GM23338 (cell line): Measurements from ENCODE around the gene GDF10. TPM values are rescaled to one million over a fixed set of nuclear protein-coding genes. Genes with fewer than 3 reads are reported as not detected.

Experiments used
- ATAC-seq: fragments of 200-7000 bp; cut with Tn5 transposase; 3 replicates; pipeline ENCODE4 v1.9.1; 2020
- DNase-seq: peaks from one replicate; pipeline ENCODE4 v3.0.0-alpha.2; 2015; ENCODE audit warnings: low spot score
- H2AFZ ChIP-seq: fragments of 200-600 bp; sonication (generic); 2 replicates; pipeline ENCODE4 v1.8.0; 2016; ENCODE audit warnings: antibody characterized with exemption, mild to moderate bottlenecking, moderate library complexity
- H3F3A ChIP-seq: fragments of 200-600 bp; sonication (generic); replicated peaks from 2 replicates; pipeline ENCODE4 v1.8.0; 2017; ENCODE audit warnings: antibody characterized with exemption, mixed run types, low read depth
- H3K27ac ChIP-seq: fragments of 200-600 bp; sonication (generic); 2 replicates; pipeline ENCODE4 v1.6.1; 2016; ENCODE audit warnings: low read depth
- H3K27me3 ChIP-seq: fragments of 200-600 bp; sonication (generic); 2 replicates; pipeline ENCODE4 v1.8.0; 2016; ENCODE audit warnings: mild to moderate bottlenecking, mixed run types, moderate library complexity; ENCODE audit not compliant: insufficient read depth
- H3K36me3 ChIP-seq: fragments of 200-600 bp; sonication (generic); 2 replicates; pipeline ENCODE4 v1.8.0; 2016; ENCODE audit warnings: mild to moderate bottlenecking; ENCODE audit not compliant: insufficient read depth
- H3K4me1 ChIP-seq: fragments of 200-600 bp; sonication (generic); 2 replicates; pipeline ENCODE4 v1.8.0; 2016; ENCODE audit warnings: mild to moderate bottlenecking, moderate library complexity; ENCODE audit not compliant: insufficient read depth
- H3K4me2 ChIP-seq: fragments of 200-600 bp; sonication (generic); 2 replicates; pipeline ENCODE4 v1.7.1; 2017; ENCODE audit warnings: mixed run types
- H3K4me3 ChIP-seq: fragments of 200-600 bp; sonication (generic); 2 replicates; pipeline ENCODE4 v1.6.1; 2016; ENCODE audit warnings: mixed run types
- H3K79me2 ChIP-seq: fragments of 200-600 bp; sonication (generic); replicated peaks from 2 replicates; pipeline ENCODE4 v1.8.0; 2017; ENCODE audit warnings: mild to moderate bottlenecking; ENCODE audit not compliant: insufficient read depth
- H3K9me2 ChIP-seq: fragments of 200-600 bp; sonication (generic); 2 replicates; pipeline ENCODE4 v1.8.0; 2017; ENCODE audit not compliant: insufficient read depth
- H4K20me1 ChIP-seq: fragments of 200-600 bp; sonication (generic); replicated peaks from 2 replicates; pipeline ENCODE4 v1.8.0; 2017; ENCODE audit warnings: mild to moderate bottlenecking; ENCODE audit not compliant: insufficient read depth
- H3K27ac Mint-ChIP-seq: 2 replicates; pipeline ENCODE4 v1.8.0; 2020; ENCODE audit warnings: inconsistent platforms, mild to moderate bottlenecking, moderate library complexity, mixed read lengths
- H3K27me3 Mint-ChIP-seq: 3 replicates; pipeline ENCODE4 v1.8.0; 2022; ENCODE audit warnings: low read depth, mild to moderate bottlenecking, moderate library complexity, mixed read lengths, inconsistent platforms; ENCODE audit not compliant: insufficient read depth, poor library complexity
- H3K36me3 Mint-ChIP-seq: 3 replicates; pipeline ENCODE4 v1.8.0; 2021; ENCODE audit warnings: low read depth, mild to moderate bottlenecking, inconsistent platforms, moderate library complexity, mixed read lengths
- H3K4me1 Mint-ChIP-seq: 3 replicates; pipeline ENCODE4 v1.8.0; 2020; ENCODE audit warnings: mild to moderate bottlenecking, inconsistent platforms, mixed read lengths
- H3K4me3 Mint-ChIP-seq: 3 replicates; pipeline ENCODE4 v1.8.0; 2021; ENCODE audit warnings: moderate library complexity, mild to moderate bottlenecking, inconsistent platforms, mixed read lengths
- H3K9me3 Mint-ChIP-seq: 3 replicates; pipeline ENCODE4 v1.8.0; 2020; ENCODE audit warnings: moderate library complexity, mild to moderate bottlenecking, inconsistent platforms, mixed read lengths
- CREB1 ChIP-seq: fragments of 250-450 bp; sonication (Bioruptor Pico); IDR thresholded peaks from 2 replicates; pipeline ENCODE4 v1.5.0; 2020; ENCODE audit warnings: low read depth, mild to moderate bottlenecking, moderate library complexity
- EZH2 ChIP-seq: fragments of 200-600 bp; sonication (generic); IDR thresholded peaks from one replicate; pipeline ENCODE4 v1.8.0; 2017; ENCODE audit warnings: antibody characterized with exemption, mild to moderate bottlenecking, low read depth; ENCODE audit not compliant: unreplicated experiment
- EZH2phosphoT487 ChIP-seq: fragments of 200-600 bp; sonication (generic); IDR thresholded peaks from one replicate; pipeline ENCODE4 v1.8.1; 2018; ENCODE audit warnings: antibody characterized with exemption; ENCODE audit not compliant: unreplicated experiment
- NANOG ChIP-seq: IDR thresholded peaks from 2 replicates; pipeline ENCODE4 v1.6.1; 2016; ENCODE audit warnings: antibody characterized with exemption, borderline replicate concordance
- POLR2AphosphoS5 ChIP-seq: IDR thresholded peaks from 2 replicates; pipeline ENCODE4 v1.6.1; 2016; ENCODE audit warnings: antibody characterized with exemption, low read depth
- REST ChIP-seq: IDR thresholded peaks from one replicate; pipeline ENCODE4 v1.6.1; 2018; ENCODE audit warnings: antibody characterized with exemption; ENCODE audit not compliant: unreplicated experiment
- STAT1 ChIP-seq: IDR thresholded peaks from one replicate; pipeline ENCODE4 v1.6.1; 2016; ENCODE audit warnings: antibody characterized with exemption; ENCODE audit not compliant: unreplicated experiment
- ZNF114 ChIP-seq: fragments of 250-450 bp; sonication (Bioruptor Pico); IDR thresholded peaks from 2 replicates; pipeline ENCODE4 v1.5.0; 2020; ENCODE audit warnings: mild to moderate bottlenecking, moderate library complexity
- ZNF331 ChIP-seq: fragments of 250-450 bp; sonication (Bioruptor Pico); IDR thresholded peaks from 2 replicates; pipeline ENCODE4 v1.5.0; 2020; ENCODE audit warnings: low read depth, mild to moderate bottlenecking, moderate library complexity
- polyA plus RNA-seq: library from polyadenylated mRNA; unstranded; fragments of >200 nt; fragmentation: Nextera tagmentation; extraction: Ambion mirVana; gene quantifications from 2 replicates; pipeline ENCODE4 v1.2.1, GENCODE V29; 2016
- total RNA-seq: library from RNA; depleted of rRNA; stranded (reverse); fragments of >200 nt; shearing (Covaris generic); gene quantifications from 2 replicates; pipeline ENCODE4 v1.2.3, GENCODE V29; 2014
- TF ChIP-seq, protein P1 (sequence below), 2 experiments: fragments of 200-600 bp in 1 of 2; sonication (generic) in 1 of 2; conservative IDR thresholded peaks; 2 replicates each; pipeline versions ENCODE4 v1.5.1 to v1.6.1; 2016 to 2017; ENCODE audit warnings: antibody characterized with exemption in 2 of 2, low read depth in 2 of 2, mild to moderate bottlenecking in 2 of 2, moderate library complexity in 1 of 2
- TF ChIP-seq, protein P2 (sequence below): IDR thresholded peaks from 2 replicates; pipeline ENCODE4 v1.6.1; 2016; ENCODE audit warnings: antibody characterized with exemption
- TF ChIP-seq, protein P3 (sequence below): fragments of 250-450 bp; sonication (Bioruptor Pico); IDR thresholded peaks from 2 replicates; pipeline ENCODE4 v1.5.0; 2020; ENCODE audit warnings: mild to moderate bottlenecking, moderate library complexity

The GDF10 gene
- total and polyA plus RNA-seq, 2 experiments from 2014 or later = 0.21 TPM; not detected in 1

- no peak for TF ChIP-seq REST
- no peak for TF ChIP-seq CREB1 (CRISPR knock-in tag)
- no peak for TF ChIP-seq ZNF331 (CRISPR knock-in tag)
- no peak for TF ChIP-seq NANOG
- no peak for TF ChIP-seq EZH2phosphoT487
- TF ChIP-seq, protein P1, sequence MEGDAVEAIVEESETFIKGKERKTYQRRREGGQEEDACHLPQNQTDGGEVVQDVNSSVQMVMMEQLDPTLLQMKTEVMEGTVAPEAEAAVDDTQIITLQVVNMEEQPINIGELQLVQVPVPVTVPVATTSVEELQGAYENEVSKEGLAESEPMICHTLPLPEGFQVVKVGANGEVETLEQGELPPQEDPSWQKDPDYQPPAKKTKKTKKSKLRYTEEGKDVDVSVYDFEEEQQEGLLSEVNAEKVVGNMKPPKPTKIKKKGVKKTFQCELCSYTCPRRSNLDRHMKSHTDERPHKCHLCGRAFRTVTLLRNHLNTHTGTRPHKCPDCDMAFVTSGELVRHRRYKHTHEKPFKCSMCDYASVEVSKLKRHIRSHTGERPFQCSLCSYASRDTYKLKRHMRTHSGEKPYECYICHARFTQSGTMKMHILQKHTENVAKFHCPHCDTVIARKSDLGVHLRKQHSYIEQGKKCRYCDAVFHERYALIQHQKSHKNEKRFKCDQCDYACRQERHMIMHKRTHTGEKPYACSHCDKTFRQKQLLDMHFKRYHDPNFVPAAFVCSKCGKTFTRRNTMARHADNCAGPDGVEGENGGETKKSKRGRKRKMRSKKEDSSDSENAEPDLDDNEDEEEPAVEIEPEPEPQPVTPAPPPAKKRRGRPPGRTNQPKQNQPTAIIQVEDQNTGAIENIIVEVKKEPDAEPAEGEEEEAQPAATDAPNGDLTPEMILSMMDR (conservative IDR thresholded peaks at IDR 0.05; ENCODE audit: low read depth in 2 of 2) = no peak
- TF ChIP-seq STAT1 = no peak
- no peak for TF ChIP-seq EZH2
- TF ChIP-seq POLR2AphosphoS5 = no peak
- TF ChIP-seq ZNF114 (CRISPR knock-in tag) = no peak
- TF ChIP-seq, protein P2, sequence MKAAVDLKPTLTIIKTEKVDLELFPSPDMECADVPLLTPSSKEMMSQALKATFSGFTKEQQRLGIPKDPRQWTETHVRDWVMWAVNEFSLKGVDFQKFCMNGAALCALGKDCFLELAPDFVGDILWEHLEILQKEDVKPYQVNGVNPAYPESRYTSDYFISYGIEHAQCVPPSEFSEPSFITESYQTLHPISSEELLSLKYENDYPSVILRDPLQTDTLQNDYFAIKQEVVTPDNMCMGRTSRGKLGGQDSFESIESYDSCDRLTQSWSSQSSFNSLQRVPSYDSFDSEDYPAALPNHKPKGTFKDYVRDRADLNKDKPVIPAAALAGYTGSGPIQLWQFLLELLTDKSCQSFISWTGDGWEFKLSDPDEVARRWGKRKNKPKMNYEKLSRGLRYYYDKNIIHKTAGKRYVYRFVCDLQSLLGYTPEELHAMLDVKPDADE = no peak
These were observed 58.5 kb downstream of the GDF10 start (continued) for GRCh38 chr10:47358457-47358856.

DNA sequence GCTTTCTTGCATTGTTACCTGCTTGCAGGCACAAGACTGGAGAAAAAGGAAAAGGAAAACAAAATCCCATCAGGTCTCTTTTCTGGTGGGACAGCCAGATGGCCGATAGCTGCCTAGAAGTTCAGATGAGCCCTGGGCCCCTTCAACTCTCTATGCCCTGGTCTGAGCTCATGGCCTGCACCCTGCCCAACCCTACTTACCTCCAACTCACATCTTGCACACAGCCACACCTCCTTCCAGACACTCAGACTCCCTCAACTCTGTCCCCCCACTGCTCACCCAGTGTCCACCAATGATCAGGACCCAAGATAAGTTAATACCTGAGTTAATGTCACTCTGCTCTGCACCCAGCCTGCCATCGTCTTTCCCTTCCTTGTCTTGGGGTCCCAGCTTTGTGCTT is 59.1 kb downstream of the GDF10 start:
- H3K36me3 ChIP-seq = no peaks in the 10 kb centered on the region
- no peak overlapping the region for H3K4me3 ChIP-seq
- H3K9me2 ChIP-seq = no peaks in the 10 kb centered on the region
- H3K79me2 ChIP-seq = no peaks in the 10 kb centered on the region
- Mint-ChIP-seq H3K27ac (no peak overlapping the region), H3K4me1 (peaks cover 2% of the 10 kb centered on the region; the same call in 2 of the 3 replicates), H3K4me3 (no peak overlapping the region), H3K9me3 (no peaks in the 10 kb centered on the region), H3K27me3 (peaks cover 5% of the 10 kb centered on the region), H3K36me3 (no peaks in the 10 kb centered on the region)
- no peaks in the 10 kb centered on the region for H4K20me1 ChIP-seq
- H3F3A ChIP-seq = no peaks in the 10 kb centered on the region
- no peak for DNase-seq
- no peak overlapping the region for H3K4me2 ChIP-seq
- H3K27ac ChIP-seq = no peak overlapping the region
- H2AFZ ChIP-seq = no peak overlapping the region
- no peaks in the 10 kb centered on the region for H3K27me3 ChIP-seq
- no peak for ATAC-seq
- no peaks in the 10 kb centered on the region for H3K4me1 ChIP-seq
- TF ChIP-seq STAT1 = no peak
- TF ChIP-seq ZNF114 (CRISPR knock-in tag) = no peak
- TF ChIP-seq, protein P3, sequence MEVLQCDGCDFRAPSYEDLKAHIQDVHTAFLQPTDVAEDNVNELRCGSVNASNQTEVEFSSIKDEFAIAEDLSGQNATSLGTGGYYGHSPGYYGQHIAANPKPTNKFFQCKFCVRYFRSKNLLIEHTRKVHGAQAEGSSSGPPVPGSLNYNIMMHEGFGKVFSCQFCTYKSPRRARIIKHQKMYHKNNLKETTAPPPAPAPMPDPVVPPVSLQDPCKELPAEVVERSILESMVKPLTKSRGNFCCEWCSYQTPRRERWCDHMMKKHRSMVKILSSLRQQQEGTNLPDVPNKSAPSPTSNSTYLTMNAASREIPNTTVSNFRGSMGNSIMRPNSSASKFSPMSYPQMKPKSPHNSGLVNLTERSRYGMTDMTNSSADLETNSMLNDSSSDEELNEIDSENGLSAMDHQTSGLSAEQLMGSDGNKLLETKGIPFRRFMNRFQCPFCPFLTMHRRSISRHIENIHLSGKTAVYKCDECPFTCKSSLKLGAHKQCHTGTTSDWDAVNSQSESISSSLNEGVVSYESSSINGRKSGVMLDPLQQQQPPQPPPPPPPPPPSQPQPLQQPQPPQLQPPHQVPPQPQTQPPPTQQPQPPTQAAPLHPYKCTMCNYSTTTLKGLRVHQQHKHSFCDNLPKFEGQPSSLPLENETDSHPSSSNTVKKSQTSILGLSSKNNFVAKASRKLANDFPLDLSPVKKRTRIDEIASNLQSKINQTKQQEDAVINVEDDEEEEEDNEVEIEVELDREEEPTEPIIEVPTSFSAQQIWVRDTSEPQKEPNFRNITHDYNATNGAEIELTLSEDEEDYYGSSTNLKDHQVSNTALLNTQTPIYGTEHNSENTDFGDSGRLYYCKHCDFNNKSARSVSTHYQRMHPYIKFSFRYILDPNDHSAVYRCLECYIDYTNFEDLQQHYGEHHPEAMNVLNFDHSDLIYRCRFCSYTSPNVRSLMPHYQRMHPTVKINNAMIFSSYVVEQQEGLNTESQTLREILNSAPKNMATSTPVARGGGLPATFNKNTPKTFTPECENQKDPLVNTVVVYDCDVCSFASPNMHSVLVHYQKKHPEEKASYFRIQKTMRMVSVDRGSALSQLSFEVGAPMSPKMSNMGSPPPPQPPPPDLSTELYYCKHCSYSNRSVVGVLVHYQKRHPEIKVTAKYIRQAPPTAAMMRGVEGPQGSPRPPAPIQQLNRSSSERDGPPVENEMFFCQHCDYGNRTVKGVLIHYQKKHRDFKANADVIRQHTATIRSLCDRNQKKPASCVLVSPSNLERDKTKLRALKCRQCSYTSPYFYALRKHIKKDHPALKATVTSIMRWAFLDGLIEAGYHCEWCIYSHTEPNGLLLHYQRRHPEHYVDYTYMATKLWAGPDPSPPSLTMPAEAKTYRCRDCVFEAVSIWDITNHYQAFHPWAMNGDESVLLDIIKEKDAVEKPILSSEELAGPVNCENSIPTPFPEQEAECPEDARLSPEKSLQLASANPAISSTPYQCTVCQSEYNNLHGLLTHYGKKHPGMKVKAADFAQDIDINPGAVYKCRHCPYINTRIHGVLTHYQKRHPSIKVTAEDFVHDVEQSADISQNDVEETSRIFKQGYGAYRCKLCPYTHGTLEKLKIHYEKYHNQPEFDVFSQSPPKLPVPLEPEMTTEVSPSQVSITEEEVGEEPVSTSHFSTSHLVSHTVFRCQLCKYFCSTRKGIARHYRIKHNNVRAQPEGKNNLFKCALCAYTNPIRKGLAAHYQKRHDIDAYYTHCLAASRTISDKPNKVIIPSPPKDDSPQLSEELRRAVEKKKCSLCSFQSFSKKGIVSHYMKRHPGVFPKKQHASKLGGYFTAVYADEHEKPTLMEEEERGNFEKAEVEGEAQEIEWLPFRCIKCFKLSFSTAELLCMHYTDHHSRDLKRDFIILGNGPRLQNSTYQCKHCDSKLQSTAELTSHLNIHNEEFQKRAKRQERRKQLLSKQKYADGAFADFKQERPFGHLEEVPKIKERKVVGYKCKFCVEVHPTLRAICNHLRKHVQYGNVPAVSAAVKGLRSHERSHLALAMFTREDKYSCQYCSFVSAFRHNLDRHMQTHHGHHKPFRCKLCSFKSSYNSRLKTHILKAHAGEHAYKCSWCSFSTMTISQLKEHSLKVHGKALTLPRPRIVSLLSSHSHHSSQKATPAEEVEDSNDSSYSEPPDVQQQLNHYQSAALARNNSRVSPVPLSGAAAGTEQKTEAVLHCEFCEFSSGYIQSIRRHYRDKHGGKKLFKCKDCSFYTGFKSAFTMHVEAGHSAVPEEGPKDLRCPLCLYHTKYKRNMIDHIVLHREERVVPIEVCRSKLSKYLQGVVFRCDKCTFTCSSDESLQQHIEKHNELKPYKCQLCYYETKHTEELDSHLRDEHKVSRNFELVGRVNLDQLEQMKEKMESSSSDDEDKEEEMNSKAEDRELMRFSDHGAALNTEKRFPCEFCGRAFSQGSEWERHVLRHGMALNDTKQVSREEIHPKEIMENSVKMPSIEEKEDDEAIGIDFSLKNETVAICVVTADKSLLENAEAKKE (CRISPR knock-in tag) = no peak
